ENCODE measurements around the gene MCF2L.

DNA sequence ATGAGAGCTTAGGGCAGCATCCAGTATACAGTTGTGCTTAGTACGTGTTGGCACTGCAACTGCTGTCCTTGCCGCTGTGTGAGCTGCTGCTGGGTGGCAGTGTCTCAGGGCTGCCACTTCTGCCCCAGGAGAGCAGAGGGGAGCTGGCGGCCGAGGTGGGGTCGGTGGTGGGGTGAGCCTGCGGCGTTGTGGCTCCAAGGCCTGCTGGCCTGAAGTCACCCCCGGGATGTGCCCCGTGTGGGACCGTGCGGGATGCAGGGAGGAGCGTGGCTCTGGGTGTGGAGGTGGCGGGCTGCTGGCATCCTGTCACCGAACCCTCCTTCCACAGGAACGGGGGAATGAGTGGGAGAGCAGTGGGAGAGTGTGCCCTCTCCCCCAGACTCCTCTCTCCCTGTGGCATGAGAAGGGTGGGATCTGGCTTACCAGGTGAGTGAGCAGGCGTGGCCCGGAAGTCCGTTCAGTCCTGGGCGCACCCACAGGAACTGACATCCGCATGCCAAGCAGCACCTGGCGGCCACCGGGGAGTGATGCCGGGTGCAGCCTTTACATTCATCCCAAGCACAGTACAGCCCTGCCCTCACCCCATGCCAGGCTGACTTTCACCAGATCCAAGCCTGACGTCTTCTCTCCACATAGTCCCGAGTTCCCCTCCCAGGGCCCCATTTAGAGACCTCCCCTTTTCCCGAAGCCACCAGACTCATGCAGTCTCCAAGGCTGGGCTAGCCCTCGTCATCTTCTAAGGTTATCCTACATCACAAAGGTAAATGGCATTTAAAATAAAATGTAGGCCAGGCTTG lies 26.6 kb downstream of the MCF2L start:
- no peak for TF ChIP-seq EZH2 (IDR thresholded peaks at IDR 0.05; ENCODE audit: borderline replicate concordance, insufficient read depth, low read length, poor library complexity, severe bottlenecking)
- TF ChIP-seq, protein P1, sequence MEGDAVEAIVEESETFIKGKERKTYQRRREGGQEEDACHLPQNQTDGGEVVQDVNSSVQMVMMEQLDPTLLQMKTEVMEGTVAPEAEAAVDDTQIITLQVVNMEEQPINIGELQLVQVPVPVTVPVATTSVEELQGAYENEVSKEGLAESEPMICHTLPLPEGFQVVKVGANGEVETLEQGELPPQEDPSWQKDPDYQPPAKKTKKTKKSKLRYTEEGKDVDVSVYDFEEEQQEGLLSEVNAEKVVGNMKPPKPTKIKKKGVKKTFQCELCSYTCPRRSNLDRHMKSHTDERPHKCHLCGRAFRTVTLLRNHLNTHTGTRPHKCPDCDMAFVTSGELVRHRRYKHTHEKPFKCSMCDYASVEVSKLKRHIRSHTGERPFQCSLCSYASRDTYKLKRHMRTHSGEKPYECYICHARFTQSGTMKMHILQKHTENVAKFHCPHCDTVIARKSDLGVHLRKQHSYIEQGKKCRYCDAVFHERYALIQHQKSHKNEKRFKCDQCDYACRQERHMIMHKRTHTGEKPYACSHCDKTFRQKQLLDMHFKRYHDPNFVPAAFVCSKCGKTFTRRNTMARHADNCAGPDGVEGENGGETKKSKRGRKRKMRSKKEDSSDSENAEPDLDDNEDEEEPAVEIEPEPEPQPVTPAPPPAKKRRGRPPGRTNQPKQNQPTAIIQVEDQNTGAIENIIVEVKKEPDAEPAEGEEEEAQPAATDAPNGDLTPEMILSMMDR (IDR thresholded peaks at IDR 0.05; ENCODE audit: poor library complexity, severe bottlenecking) = no peak
- TF ChIP-seq POLR2AphosphoS5 (IDR thresholded peaks at IDR 0.05) = no peak
- no peak for TF ChIP-seq EP300 (conservative IDR thresholded peaks at IDR 0.05; ENCODE audit: poor library complexity, severe bottlenecking)
- TF ChIP-seq, protein P2, sequence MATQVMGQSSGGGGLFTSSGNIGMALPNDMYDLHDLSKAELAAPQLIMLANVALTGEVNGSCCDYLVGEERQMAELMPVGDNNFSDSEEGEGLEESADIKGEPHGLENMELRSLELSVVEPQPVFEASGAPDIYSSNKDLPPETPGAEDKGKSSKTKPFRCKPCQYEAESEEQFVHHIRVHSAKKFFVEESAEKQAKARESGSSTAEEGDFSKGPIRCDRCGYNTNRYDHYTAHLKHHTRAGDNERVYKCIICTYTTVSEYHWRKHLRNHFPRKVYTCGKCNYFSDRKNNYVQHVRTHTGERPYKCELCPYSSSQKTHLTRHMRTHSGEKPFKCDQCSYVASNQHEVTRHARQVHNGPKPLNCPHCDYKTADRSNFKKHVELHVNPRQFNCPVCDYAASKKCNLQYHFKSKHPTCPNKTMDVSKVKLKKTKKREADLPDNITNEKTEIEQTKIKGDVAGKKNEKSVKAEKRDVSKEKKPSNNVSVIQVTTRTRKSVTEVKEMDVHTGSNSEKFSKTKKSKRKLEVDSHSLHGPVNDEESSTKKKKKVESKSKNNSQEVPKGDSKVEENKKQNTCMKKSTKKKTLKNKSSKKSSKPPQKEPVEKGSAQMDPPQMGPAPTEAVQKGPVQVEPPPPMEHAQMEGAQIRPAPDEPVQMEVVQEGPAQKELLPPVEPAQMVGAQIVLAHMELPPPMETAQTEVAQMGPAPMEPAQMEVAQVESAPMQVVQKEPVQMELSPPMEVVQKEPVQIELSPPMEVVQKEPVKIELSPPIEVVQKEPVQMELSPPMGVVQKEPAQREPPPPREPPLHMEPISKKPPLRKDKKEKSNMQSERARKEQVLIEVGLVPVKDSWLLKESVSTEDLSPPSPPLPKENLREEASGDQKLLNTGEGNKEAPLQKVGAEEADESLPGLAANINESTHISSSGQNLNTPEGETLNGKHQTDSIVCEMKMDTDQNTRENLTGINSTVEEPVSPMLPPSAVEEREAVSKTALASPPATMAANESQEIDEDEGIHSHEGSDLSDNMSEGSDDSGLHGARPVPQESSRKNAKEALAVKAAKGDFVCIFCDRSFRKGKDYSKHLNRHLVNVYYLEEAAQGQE (IDR thresholded peaks at IDR 0.05; ENCODE audit: borderline replicate concordance) = no peak

All from neural cell (in vitro differentiated cells).